HCT116 (cell line): ENCODE data around the gene ATP5PO.

Source experiments
- CEBPB ChIP-seq: IDR thresholded peaks from 2 replicates; pipeline ENCODE4 v1.6.1; 2012; ENCODE audit warnings: low read depth
- EZH2 ChIP-seq: fragments of 200-600 bp; sonication (generic); IDR thresholded peaks from 2 replicates; pipeline ENCODE4 v1.6.1; 2017; ENCODE audit warnings: antibody characterized with exemption, mixed run types
- EZH2phosphoT487 ChIP-seq: fragments of 200-600 bp; IDR thresholded peaks from 2 replicates; pipeline ENCODE4 v1.6.1; 2018; ENCODE audit warnings: antibody characterized with exemption, borderline replicate concordance
- MAX ChIP-seq: IDR thresholded peaks from 2 replicates; pipeline ENCODE4 v1.6.1; 2012
- POLR2A ChIP-seq: IDR thresholded peaks from 2 replicates; pipeline ENCODE4 v1.7.0; 2011; ENCODE audit warnings: borderline replicate concordance; ENCODE audit not compliant: insufficient read depth, insufficient read length; ENCODE audit errors: extremely low read depth
- POLR2AphosphoS5 ChIP-seq: IDR thresholded peaks from 2 replicates; pipeline ENCODE4 v1.6.1; 2011; ENCODE audit warnings: mild to moderate bottlenecking, low read depth, low read length, moderate library complexity
- RAD21 ChIP-seq: IDR thresholded peaks from 2 replicates; pipeline ENCODE4 v1.6.1; 2012; ENCODE audit warnings: low read depth, mild to moderate bottlenecking
- SIN3A ChIP-seq: IDR thresholded peaks from 2 replicates; pipeline ENCODE4 v1.6.1; 2012; ENCODE audit warnings: low read depth
- SP1 ChIP-seq: IDR thresholded peaks from 2 replicates; pipeline ENCODE4 v1.6.1; 2012; ENCODE audit warnings: low read depth
- SRF ChIP-seq: IDR thresholded peaks from 2 replicates; pipeline ENCODE4 v1.6.1; 2012; ENCODE audit warnings: low read depth
- ZNF274 ChIP-seq: fragments of 200-500 bp; sonication (Bioruptor generic); IDR thresholded peaks from 2 replicates; pipeline ENCODE4 v1.6.1; 2014; ENCODE audit warnings: mild to moderate bottlenecking, low read depth, low read length, inconsistent platforms
- TF ChIP-seq, protein P1 (sequence below), 3 experiments: fragments of 200-600 bp in 1 of 3; sonication (generic) in 1 of 3; IDR thresholded peaks in 2 of 3; conservative IDR thresholded peaks in 1 of 3; 2 replicates each; pipeline ENCODE4 v1.5.1; 2012 to 2017; ENCODE audit warnings: low read depth in 2 of 3, low read length in 2 of 3, antibody characterized with exemption in 1 of 3, borderline replicate concordance in 1 of 3, control low read depth in 1 of 3, mild to moderate bottlenecking in 1 of 3, mixed read lengths in 1 of 3, mixed run types in 1 of 3, moderate library complexity in 1 of 3; ENCODE audit not compliant: insufficient read depth in 1 of 3

DNA sequence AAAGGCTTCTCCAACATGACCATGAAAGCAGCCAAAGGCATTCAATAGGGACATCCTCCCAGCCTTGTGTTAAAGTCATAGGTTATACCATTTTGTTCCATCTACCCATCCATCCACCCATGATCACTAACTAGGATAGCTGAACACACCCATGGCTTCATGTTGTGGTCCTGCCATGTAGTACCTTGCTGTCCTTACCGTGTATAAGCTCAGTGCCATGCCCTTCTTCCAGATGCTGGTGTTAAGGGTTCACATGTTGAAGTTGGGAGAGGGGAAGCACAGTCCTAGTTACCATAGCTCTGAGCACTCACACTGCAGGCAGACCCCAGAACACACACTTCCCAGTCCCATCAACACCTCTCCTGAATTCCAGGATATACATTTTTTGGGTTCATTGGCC, 51.5 kb downstream of the ATP5PO start:
- TF ChIP-seq, protein P1, sequence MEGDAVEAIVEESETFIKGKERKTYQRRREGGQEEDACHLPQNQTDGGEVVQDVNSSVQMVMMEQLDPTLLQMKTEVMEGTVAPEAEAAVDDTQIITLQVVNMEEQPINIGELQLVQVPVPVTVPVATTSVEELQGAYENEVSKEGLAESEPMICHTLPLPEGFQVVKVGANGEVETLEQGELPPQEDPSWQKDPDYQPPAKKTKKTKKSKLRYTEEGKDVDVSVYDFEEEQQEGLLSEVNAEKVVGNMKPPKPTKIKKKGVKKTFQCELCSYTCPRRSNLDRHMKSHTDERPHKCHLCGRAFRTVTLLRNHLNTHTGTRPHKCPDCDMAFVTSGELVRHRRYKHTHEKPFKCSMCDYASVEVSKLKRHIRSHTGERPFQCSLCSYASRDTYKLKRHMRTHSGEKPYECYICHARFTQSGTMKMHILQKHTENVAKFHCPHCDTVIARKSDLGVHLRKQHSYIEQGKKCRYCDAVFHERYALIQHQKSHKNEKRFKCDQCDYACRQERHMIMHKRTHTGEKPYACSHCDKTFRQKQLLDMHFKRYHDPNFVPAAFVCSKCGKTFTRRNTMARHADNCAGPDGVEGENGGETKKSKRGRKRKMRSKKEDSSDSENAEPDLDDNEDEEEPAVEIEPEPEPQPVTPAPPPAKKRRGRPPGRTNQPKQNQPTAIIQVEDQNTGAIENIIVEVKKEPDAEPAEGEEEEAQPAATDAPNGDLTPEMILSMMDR (IDR thresholded peaks at IDR 0.05 in 2 of 3, conservative IDR thresholded peaks at IDR 0.05 in 1 of 3; ENCODE audit: borderline replicate concordance in 1 of 3, insufficient read depth in 1 of 3, low read depth in 2 of 3, low read length in 2 of 3), result no peak
- no peak for TF ChIP-seq MAX
- TF ChIP-seq ZNF274, result no peak
- no peak for TF ChIP-seq POLR2A
- TF ChIP-seq EZH2phosphoT487, result no peak
- TF ChIP-seq EZH2, result no peak
- TF ChIP-seq POLR2AphosphoS5, result no peak
- no peak for TF ChIP-seq RAD21
- TF ChIP-seq CEBPB, result no peak
- no peak for TF ChIP-seq SRF
- no peak for TF ChIP-seq SIN3A
- TF ChIP-seq SP1, result no peak
